Endodermal cell (in vitro differentiated cells): Measurements from ENCODE around the gene WDR76. TPM values are rescaled to one million over a fixed set of nuclear protein-coding genes. Genes with fewer than 3 reads are reported as not detected.

ENCODE experiments used
- DNase-seq: peaks from one replicate; pipeline ENCODE4 v3.0.0-alpha.2; 2017
- H3K27ac ChIP-seq: 2 replicates; pipeline ENCODE4 v1.5.1; 2013; ENCODE audit warnings: mild to moderate bottlenecking, low read depth, low read length, moderate library complexity
- H3K27me3 ChIP-seq: 2 replicates; pipeline ENCODE4 v1.6.1; 2013; ENCODE audit warnings: mild to moderate bottlenecking, low read length, moderate library complexity; ENCODE audit not compliant: insufficient read depth, control insufficient read depth, poor library complexity, severe bottlenecking
- H3K36me3 ChIP-seq: 2 replicates; pipeline ENCODE4 v1.7.0; 2013; ENCODE audit warnings: mild to moderate bottlenecking, low read length, moderate library complexity; ENCODE audit not compliant: control insufficient read depth, insufficient read depth
- H3K4me1 ChIP-seq: one replicate; pipeline ENCODE4 v1.7.0; 2013; ENCODE audit warnings: low read length; ENCODE audit not compliant: control insufficient read depth, insufficient read depth
- H3K4me3 ChIP-seq: 2 replicates; pipeline ENCODE4 v1.5.1; 2013; ENCODE audit warnings: mild to moderate bottlenecking, low read length, moderate library complexity
- H3K9ac ChIP-seq: 2 replicates; pipeline ENCODE4 v1.6.1; 2013; ENCODE audit warnings: mild to moderate bottlenecking, low read length, moderate library complexity; ENCODE audit not compliant: poor library complexity, severe bottlenecking; ENCODE audit errors: extremely low read depth
- H3K9me3 ChIP-seq: 2 replicates; pipeline ENCODE4 v1.6.1; 2013; ENCODE audit warnings: mild to moderate bottlenecking, low read length, moderate library complexity; ENCODE audit not compliant: control insufficient read depth
- H3K27ac Mint-ChIP-seq: 2 replicates; pipeline ENCODE4 v1.8.0; 2020; ENCODE audit warnings: mixed read lengths
- H3K27me3 Mint-ChIP-seq: 2 replicates; pipeline ENCODE4 v1.8.0; 2021; ENCODE audit warnings: mild to moderate bottlenecking, mixed read lengths; ENCODE audit not compliant: insufficient read depth
- H3K36me3 Mint-ChIP-seq: 2 replicates; pipeline ENCODE4 v1.8.0; 2020; ENCODE audit warnings: low read depth, mixed read lengths
- H3K4me1 Mint-ChIP-seq: 2 replicates; pipeline ENCODE4 v1.8.0; 2020; ENCODE audit warnings: mixed read lengths
- H3K4me3 Mint-ChIP-seq: 2 replicates; pipeline ENCODE4 v1.8.0; 2020; ENCODE audit warnings: mild to moderate bottlenecking, moderate library complexity, mixed read lengths
- H3K9me3 Mint-ChIP-seq: 2 replicates; pipeline ENCODE4 v1.8.0; 2020; ENCODE audit warnings: mild to moderate bottlenecking, mixed read lengths
- WGBS, 2 experiments: methylation state at CpG; one replicate each; pipeline versions ENCODE4 v1.1.5 to v1.1.7; 2013; ENCODE audit warnings: missing lambda C conversion rate in 2 of 2, mixed read lengths in 1 of 2; ENCODE audit not compliant: insufficient coverage in 1 of 2, insufficient read length in 1 of 2; 5-methylcytosine and 5-hydroxymethylcytosine counted together
- microRNA-seq: library from miRNA; unstranded; fragments of <30 nt; microRNA quantifications from one replicate; pipeline ENCODE4 v1.2.0, GENCODE V29; 2020; ENCODE audit warnings: borderline microRNAs expressed
- total RNA-seq, 2 donors: library from RNA; stranded (reverse); fragmentation: NEBNext Ultra II Directional in 1 of 2; extraction: Animal tissue kit (Norgen Biotek cat#: 25700) in 1 of 2; gene quantifications; 2 replicates in 1 of 2; 3 replicates in 1 of 2; pipeline ENCODE4 v1.2.1, GENCODE V29; 2021
- TF ChIP-seq, protein P1 (sequence below): fragments of 200-600 bp; sonication (generic); conservative IDR thresholded peaks from 2 replicates; pipeline ENCODE4 v1.5.0; 2021; ENCODE audit warnings: antibody characterized with exemption, mild to moderate bottlenecking

The WDR76 gene
- total RNA-seq, 2 donors from 2014 or later = 22.6 to 34.4 TPM

DNA sequence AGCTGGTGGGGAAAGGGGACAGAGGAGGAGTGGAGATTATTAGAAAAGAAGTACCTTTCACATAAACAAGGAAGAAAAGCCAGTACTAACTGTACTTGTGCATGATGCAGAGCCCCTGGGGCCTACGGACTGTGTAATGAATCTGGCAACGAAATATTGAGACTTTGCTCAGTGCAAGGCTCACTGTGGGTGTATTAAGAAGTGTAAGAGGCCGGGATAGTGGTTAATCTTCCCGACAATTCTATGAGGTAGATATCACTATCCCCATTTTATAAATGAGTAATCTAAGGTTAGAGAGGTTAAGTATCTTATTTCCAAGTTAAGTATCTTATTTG, 89.5 kb downstream of the WDR76 start:
- H3K4me1 Mint-ChIP-seq = peaks cover 16% of the 10 kb centered on the region
- H3K4me3 ChIP-seq = no peak overlapping the region
- no peak overlapping the region for H3K27ac Mint-ChIP-seq
- H3K36me3 Mint-ChIP-seq = peaks cover 2% of the 10 kb centered on the region
- H3K27me3 ChIP-seq = no peaks in the 10 kb centered on the region
- H3K27me3 Mint-ChIP-seq = no peaks in the 10 kb centered on the region
- no peak overlapping the region for H3K27ac ChIP-seq
- H3K36me3 ChIP-seq = no peaks in the 10 kb centered on the region
- DNase-seq = no peak
- TF ChIP-seq, protein P1, sequence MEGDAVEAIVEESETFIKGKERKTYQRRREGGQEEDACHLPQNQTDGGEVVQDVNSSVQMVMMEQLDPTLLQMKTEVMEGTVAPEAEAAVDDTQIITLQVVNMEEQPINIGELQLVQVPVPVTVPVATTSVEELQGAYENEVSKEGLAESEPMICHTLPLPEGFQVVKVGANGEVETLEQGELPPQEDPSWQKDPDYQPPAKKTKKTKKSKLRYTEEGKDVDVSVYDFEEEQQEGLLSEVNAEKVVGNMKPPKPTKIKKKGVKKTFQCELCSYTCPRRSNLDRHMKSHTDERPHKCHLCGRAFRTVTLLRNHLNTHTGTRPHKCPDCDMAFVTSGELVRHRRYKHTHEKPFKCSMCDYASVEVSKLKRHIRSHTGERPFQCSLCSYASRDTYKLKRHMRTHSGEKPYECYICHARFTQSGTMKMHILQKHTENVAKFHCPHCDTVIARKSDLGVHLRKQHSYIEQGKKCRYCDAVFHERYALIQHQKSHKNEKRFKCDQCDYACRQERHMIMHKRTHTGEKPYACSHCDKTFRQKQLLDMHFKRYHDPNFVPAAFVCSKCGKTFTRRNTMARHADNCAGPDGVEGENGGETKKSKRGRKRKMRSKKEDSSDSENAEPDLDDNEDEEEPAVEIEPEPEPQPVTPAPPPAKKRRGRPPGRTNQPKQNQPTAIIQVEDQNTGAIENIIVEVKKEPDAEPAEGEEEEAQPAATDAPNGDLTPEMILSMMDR = no peak
- H3K9ac ChIP-seq = no peak overlapping the region
- 85 to 93% methylated on average over 2 of the region's 4 CpGs for WGBS, 2 experiments
- no peaks in the 10 kb centered on the region for H3K4me1 ChIP-seq
- H3K4me3 Mint-ChIP-seq = no peak overlapping the region
- no peaks in the 10 kb centered on the region for H3K9me3 ChIP-seq
- no peaks in the 10 kb centered on the region for H3K9me3 Mint-ChIP-seq

Small RNAs within 50 kb of the gene (microRNA-seq; reads per million reads assigned to microRNA genes)
- gene MIR1282 = not detected

Other genes starting within 250 kb of the WDR76 start
- 10 to 100 TPM in 1 of 2 donors, 1 to 10 TPM in 1; 3.3 to 16.0 TPM for gene PPIP5K1, start 236.8 kb upstream of the WDR76 start, total RNA-seq
- gene CKMT1B, start 233.0 kb upstream of the WDR76 start, total RNA-seq = 1 to 10 TPM in 1 of 2 donors, under 1 TPM in 1; 0.58 to 4.0 TPM
- under 1 TPM in 1 of 2 donors, not detected in 1; 0.62 TPM for gene STRC, start 208.2 kb upstream of the WDR76 start, total RNA-seq
- gene CATSPER2, start 178.2 kb upstream of the WDR76 start, total RNA-seq = 1 to 10 TPM; 1.2 to 1.5 TPM
- 1 to 10 TPM in 1 of 2 donors, under 1 TPM in 1; 0.55 to 4.4 TPM for gene CKMT1A, start 133.1 kb upstream of the WDR76 start, total RNA-seq
- 100 to 1,000 TPM; 578 to 589 TPM for gene PDIA3, start 80.6 kb upstream of the WDR76 start, total RNA-seq
- 1 to 10 TPM; 1.3 to 2.4 TPM for gene ELL3, start 50.0 kb upstream of the WDR76 start, total RNA-seq
- 100 to 1,000 TPM; 613 to 648 TPM for gene SERF2, start 34.7 kb upstream of the WDR76 start, total RNA-seq
- gene SERINC4, start 26.8 kb upstream of the WDR76 start, total RNA-seq = under 1 TPM in 1 of 2 donors, not detected in 1; 0.18 TPM
- gene HYPK, start 26.4 kb upstream of the WDR76 start, total RNA-seq = 10 to 100 TPM; 11.3 to 18.5 TPM
- gene MFAP1, start 2.3 kb upstream of the WDR76 start, total RNA-seq = 10 to 100 TPM; 35.3 to 48.5 TPM